Brain pericyte (primary cell): ENCODE results near the gene ALG14.
"Not testable (repeated sequence)": the region's sequence is repeated elsewhere in the genome, so short reads cannot be mapped to it uniquely, and the experiment has no call there.

Experiments used
- DNase-seq: peaks from one replicate; pipeline ENCODE4 v3.0.0-alpha.2; 2012; ENCODE audit warnings: low read depth, low spot score

ALG14 gene, protein sequence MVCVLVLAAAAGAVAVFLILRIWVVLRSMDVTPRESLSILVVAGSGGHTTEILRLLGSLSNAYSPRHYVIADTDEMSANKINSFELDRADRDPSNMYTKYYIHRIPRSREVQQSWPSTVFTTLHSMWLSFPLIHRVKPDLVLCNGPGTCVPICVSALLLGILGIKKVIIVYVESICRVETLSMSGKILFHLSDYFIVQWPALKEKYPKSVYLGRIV

DNA sequence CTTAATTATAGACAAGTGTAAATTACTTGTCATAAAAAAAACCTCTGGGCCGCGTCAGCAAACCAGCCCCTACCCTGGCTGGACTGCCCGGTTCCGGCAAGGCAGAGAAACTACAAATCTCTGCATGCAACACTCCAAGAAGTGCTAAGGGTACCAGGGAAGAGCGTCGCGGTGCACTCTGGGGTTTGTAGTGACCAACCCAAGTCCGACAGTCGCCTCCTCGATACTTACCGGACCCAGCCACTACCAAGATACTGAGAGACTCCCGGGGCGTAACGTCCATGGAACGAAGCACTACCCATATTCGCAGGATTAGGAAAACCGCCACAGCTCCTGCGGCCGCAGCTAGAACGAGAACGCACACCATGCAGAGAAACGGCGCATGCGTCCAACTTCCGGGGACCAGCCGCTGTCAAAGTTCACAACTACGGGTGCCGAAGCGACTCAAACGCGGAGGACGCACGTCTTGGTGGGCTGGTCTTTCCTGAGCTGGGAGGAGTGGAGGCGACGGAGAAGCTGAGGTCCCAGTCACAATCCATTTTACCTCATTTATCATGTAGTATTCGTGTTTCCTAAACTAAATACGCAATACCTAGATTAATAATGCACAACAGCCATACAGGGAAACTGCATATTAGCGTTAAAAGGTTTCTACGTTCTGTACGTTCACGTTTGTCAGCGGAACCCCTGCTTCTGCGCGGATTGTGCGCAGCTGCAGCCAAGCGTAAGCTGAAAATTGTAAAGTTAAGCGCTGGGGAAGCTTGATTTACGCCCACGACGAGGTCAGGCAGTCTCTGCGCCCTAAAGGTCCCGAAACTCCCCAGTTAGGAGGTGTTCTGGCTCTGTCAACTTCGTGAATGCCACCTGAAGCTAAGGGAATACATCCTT lies at the start of gene ALG14:
Gene ALG14, minus strand, starts transcription at position 420 of the 888 bp plus-strand sequence. Its CDS starts 53 bp downstream, at position 367.
- peak; percentile 91 for DNase-seq

DNA sequence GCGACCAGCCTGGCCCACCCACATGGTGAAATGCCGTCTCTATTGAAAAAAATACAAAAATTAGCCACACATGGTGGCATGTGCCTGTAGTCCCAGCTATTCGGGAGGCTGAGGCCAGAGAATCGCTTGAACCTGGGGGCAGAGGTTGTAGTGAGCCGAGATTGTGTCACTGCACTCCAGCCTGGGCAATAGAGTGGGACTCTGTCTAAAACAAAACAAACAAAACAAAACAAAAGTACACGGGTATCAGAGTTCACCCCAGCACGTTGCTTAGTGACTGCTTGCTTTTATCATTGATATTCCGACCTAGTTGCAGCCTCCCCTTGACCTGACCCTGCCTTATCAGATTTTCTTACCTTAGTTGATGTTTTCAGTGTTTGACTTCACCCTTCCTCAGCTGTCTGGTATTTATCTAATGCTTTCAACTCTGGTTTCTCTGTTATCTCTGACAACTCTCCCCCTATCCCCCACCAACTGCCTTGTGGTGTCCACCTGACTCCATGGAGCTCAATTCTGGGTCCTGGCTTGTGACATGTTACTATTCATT lies 49.5 kb upstream of the ALG14 start:
- DNase-seq = no peak

DNA sequence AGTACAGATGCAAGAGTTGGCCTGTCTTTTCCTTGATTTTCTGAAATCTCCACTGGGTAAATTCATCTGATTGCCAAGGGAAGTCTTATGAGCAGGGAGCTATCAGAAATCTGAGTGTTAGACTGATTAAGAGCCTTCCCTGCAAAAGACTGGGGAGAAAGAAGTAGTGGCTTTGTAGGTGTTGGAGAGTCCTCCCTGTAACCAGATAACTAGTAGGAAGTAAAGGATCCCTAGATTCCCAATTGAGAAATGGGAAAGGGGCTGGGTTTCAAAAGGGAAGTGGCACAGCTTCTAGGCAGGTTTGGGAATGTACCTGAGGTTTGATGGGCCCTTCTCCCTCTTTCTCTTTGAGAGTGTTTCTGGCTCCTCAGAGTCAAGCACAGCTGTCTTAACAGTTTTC lies 46.5 kb upstream of the ALG14 start:
- no peak for DNase-seq

DNA sequence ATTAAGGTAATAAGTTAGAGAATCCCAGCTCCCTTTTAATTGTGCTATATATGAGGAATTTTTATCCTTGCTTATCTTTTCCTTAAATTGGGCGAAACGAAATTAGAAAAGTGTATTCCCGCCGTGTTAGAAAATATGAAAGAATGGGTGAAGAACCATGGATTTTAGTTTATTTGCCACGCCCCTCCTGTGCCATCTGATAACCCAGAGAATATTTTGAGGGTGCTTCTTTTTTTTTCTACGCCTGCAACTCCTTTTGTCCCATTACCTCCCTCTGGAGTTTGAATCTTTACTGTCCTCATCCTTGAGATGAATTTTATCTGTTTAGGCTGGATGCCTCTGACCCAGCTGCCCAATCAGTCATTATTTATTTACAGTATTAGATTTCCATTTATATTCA lies 46.0 kb upstream of the ALG14 start:
- DNase-seq = no peak

DNA sequence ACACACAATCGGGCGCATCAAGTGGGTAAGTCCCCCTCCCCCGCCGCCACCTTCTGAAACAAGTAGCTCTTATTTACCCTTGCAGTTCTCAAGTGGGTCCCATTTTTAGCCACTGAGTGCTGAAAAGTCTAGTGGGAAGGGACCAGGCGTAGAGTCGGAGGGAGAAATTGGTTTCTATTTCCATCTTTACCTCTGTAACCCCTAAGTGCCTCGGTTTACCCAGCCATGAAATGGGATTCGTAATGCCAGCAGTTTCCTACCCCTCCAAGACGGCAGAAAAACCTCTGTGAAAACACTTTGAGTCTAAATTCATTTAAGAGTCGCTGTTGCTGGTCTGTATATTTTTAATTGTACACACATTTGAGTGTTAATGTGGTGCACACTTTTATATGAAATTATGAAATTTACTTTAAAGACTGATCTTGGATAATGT lies 45.3 kb upstream of the ALG14 start:
- DNase-seq = no peak

DNA sequence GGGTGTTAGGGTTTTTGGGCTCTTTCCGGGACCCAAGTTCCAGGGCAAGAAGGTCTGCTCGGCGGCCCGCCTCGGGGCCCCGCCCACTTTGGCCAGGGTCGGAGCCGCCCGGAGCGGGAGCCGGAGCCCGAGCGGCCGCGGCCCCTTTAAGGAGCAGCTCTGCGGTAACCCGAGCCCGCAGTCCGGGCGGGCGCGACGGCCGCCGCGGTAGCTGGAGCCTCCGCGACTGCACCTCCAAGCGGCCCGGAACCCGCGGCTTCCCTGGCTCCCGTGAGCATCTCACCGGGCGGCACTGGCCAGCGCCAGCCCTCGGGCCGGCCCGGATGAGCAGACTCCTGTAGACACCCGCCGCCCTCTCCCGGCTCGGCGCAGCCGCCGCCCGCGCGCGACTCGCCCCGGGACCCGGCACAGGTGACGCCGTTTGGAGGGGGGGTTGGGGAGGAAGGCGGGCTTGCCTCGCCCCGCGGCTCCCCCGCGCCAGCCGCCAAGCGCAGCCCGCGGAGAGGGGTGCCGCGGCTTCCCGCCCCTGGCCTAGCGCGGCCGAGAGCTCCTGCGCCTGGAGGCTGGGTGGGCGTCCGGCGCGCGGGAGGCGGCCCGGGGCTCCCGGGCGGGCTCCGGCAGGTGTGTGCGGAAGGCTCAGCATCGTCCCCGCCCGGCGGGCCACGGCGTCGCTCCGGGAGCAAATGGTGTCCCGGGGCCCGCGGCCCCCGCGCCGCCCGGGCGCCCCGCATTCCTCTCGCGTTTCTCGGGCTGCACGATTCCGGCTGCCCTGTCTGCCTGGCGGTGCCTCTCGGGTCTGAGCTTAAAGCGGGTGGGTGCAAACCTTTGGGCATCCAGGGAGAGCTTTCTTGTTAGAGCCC lies 44.7 kb upstream of the ALG14 start, which contains the start of gene TLCD4:
Gene TLCD4, plus strand, starts transcription at position 149 of the 860 bp plus-strand sequence. CDS start 26,547 bp downstream, outside the sequence.
- DNase-seq = no peak

DNA sequence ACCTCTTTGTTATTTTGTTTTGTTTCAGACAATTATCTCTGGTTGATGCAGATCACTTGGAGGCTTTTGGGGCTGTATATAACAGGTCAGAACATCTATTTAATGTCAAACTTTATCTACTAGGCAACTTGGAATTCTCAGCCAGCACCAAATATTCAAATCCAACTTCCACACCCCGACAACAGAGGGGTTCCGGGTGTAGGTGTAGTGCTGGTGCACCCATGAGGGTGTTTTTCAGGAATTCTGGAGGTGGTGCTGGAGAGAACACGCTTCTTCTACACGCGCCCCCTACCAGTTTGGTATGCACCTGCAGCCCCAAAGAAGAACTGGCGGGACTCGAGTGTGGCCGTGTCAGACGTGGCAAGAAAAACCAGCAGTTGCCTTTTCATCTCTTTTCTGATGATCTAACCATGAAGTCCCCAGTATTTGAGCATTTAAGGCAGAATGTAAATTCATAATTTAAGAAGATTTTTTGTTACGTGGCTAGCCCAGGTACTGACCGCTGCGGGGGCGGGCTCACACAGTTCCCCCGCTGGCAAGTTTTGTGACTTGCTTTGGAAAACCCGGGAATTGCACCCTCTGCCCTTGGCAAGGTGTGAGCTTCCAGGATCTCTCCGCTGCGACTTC lies 43.9 kb upstream of the ALG14 start:
- DNase-seq = no peak

DNA sequence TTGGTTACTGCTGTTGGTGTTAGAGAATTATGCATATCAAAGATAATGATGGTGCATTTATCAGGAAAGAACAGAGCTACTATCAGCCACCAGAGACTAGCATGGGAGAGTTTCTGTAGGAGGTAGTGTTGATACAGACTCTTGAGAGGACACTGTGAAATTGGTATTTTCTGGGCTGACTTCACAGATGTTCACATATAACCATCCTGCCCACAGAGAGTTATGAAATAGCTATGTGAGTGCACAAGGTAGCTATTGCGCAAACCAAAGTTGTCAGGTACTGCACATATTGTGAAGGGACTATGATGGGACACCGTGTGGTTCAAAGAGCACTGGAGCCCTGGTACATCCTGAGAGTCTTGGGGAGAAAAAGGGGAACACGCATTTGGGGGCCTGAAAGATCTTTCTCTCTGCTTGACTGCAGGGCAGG lies 43.0 kb upstream of the ALG14 start:
- DNase-seq = no peak

DNA sequence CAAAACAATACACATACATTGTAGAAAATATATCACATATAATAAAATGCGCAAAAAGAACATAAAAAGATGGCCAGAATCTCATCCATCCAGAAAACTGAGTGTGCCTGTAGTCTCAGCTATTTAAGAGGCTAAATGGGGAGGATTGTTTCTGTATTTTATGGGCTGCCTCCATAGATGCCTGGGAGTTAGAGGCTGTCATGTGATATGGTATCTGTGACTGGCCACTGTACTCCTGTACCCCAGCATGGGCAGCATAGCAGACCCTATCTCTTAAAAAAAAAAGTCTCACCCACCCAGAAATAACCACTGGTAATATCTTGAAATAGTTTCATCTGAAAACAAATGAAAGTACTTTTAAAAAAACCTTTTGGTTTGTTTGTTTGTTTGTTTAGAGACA lies 40.9 kb upstream of the ALG14 start:
- DNase-seq = no peak

DNA sequence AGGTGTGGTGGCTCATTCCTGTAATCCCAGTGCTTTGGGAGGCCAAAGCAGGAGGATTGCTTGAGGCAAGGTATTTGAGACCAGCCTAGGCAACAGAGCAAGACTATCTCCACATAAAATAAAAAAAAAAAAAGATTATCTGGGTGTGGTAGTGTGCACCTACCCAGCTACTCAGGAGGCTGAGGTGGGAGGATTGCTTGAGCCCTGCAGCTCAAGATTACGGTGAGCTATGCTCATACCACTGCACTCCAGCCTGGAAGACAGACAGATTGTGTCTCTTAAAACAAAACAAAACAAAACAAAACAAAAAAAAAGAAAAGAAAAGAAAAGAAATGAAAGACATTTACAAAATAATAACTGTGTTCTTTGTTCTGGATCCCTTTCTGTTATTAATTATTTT lies 38.3 kb upstream of the ALG14 start:
- no peak for DNase-seq

DNA sequence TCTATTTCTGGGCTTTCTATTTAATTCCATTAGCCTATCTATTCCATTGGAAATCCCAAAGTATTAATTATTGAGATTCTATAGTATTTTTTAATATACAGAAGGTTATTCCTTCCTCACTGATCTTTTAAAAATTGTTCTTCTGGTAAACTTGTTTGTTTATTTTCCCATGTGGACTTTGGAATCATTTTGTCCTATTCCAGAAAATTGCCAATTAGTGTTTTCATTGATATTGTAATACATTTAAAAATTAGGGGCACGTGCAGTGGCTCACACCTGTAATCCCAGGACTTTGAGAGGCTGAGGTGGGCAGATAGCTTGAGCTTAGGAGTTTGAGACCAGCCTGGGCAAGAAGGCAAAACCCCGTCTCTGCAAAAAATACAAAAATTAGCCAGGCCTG lies 36.0 kb upstream of the ALG14 start:
- DNase-seq = no peak

DNA sequence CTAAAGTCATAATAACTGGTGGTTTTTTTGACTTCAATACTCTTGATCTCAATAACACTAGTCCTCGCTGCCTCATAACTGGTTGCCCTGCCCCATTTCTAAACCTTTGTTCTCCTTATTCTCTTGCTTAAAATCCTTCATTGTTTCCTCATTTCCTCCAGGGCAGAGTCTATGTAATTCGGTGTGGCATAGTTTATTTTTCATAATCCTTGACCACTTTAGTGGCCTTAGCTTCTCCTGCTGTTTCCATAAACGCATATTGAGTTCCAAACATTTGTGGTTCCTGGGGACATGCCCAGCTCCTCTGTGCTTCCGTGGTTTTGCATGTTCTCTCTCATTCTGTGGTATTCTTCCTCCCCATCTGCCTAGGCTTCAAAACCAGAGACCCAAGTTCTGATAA lies 25.4 kb upstream of the ALG14 start:
- no peak for DNase-seq

DNA sequence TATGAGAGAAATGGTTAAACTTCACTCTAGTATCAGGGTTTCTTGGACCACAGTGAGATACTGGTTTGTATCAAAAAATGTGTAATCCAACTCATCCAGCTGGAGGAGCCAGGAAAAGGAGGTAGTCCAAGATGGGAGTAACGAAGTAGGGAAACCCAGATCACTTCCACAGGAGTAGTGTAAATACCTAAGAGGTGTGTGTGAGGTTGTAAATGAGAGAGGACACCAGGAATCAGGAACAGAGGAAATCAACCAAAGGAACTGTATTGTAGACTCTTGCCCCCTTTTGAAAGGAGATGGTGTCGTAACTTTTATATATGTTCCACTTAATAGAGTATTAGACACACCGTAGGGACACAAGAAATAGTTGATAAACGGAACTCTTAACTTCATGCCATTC lies 24.7 kb upstream of the ALG14 start:
- no peak for DNase-seq

DNA sequence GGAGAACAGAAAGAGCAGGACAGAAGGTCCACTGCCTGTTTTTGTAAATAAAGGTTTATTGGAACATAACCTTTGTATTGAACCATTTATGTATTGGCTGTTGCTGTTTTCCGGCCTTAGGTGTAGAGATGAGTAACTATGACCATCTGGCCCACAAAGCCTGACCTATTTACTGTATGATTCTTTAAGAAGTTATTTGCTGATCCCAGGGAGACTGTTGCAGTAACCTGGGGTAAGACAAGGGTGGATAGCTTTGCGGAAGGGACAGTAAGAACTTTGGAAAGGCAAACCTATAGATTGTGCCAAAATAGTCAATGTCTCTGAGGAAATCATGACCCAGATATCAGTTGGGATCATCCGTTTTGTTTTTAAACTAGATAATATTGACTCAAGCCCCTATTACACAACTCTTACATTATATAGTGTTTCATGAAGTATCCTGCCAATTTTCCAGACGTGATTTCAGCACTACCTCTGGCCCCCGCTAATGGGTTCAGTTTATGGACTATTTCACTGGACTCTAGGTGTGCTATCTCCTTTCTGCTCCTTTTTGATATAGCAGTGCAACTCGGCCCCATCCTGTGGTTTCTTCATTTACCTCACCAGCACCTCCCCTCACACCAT lies 23.6 kb upstream of the ALG14 start:
- DNase-seq = no peak

DNA sequence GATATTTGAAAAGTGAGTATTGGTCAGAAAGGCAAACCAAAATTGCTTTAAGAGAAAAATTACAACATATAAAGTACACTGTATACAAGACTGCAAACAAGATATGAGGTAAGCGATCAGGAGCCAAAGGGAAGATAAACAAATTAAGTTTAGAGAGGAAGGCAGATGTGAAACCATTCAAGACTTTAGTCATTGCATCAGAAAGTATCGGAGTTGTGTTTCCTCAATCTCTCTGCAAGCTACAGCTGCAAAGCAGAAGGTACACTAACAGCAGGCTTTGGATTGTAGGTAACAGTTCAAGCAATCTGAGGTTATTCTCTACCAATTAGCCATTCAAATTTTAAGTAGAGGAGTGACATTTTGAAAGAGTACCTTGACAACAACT lies 23.1 kb upstream of the ALG14 start:
- DNase-seq = no peak

DNA sequence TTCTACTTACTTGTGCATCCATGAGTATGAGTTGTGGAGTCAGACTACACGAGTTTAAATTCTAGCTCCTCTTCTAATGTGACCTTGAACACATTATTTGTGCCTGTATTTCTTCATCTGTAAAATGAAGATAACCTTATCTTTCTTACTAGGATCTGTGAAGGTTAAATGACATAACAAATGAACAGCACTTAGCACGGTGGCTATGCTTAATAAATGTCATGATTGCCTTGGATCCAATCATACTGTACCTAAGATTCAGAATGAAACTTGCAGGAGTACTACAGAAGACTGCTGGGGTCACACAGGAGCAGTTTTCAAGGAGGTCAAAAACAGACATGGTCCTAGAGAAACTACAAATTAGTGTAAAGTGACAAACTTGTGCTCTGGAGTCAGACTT lies 22.2 kb upstream of the ALG14 start:
- DNase-seq = no peak

DNA sequence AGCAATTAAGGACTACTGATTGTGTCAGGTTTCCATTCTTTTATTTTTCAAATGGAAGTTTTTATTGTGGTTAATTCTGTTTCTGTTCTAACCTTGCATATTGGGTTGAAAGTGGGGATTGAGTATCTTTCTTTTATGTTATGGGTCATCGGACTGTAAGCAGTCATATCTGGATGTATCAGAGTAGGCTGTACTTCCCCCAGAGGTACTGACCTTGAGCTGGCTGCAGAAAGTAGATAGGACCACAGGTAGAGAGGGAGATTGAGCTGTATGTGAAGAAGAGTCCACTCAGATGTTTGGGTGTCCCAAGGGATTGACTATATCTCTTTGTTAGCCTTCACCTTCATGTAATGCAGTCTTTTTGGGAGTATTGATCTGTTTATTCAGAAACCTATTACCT lies 20.5 kb upstream of the ALG14 start:
- no peak for DNase-seq

DNA sequence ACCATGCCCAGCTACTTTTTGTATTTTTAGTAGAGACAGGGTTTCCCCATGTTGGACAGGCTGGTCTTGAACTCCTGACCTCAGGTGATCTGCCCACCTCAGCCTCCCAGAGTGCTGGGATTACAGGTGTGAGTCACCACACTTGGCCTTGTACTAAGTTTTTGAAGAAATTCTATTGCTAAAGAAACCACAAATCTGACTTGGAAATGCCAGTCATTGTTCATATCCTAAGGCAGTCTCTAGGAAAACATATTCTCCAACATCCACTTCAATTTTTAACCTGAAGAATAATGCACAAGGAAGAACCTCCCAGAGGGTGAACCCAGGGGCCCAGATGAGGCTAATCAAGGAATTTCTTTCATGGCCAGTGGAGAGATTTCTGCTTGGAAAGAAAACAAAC lies 20.1 kb upstream of the ALG14 start:
- DNase-seq = not testable (repeated sequence)

DNA sequence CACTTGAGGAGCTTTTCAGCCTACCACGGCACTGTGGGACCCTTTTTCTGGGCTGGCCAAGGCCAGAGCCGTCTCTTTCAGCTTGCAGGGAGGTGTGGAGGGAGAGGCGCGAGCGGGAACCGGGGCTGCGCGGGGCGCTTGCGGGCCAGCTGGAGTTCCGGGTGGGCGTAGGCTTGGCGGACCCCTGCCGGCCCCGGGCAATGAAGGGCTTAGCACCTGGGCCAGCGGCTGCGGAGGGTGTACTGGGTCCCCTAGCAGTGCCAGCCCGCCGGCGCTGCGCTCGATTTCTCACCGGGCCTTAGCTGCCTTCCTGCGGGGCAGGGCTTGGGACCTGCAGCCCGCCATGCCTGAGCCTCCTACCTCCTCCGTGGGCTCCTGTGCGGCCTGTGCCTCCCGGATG lies 18.5 kb upstream of the ALG14 start:
- DNase-seq = not testable (repeated sequence)

DNA sequence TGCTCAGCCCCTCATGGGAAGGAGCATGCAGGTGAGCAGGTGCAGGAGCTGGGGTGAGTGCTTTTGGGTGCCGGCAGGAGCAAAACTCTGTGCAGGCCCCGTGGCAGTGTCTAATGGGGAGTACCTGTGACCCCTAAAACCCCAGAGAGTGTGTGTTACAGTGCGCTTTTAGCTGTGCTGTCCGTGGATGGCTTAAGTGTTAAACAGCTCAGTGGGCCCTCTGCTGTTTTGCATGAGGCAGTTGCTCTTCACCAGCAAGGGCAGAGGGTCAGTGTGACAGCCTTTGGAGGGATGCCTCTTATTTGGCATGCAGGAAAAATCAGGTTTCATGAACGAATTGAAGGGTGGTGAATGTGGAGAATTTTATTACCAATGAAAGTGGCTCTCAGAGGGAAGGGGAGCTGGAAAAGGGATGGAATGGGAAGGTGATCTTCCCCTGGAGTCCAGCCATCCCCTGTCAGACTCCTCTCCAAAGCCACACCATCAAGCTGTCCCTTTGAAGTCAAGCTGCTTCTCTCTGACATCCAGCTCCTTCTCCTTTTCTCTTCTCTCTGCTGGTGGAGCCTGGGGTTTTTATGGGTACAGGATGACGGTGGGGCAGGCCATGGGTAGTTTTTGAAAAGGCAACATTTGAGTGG lies 17.0 kb upstream of the ALG14 start:
- no peak for DNase-seq
